ENCODE data around the gene MAP2. TPM values are rescaled to one million over a fixed set of nuclear protein-coding genes. Genes with fewer than 3 reads are reported as not detected.

Gene MAP2
- total RNA-seq, 1 donor from 2014 or later = 16.5 TPM

DNA sequence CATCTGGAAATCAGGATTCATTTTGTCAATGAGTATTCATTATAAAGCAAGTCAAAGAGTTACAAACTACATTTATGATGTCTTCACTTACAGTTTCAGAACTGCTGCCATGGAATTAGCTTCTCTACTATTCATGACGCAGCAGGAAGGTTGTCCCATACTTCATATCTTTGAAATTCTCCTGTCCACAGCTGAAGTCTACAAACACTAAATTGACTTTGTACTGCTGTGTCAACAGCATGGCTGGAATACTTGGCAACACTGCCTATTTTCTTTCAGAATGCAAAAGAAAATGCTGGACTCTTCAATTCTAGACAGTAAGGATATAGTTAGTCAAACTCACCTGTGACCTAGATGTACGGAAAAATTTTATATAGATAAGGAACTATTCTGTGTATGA is 303.2 kb downstream of the MAP2 start:
- no peak for DNase-seq (ENCODE audit: low spot score, unreplicated experiment)
- Mint-ChIP-seq H3K36me3 (ENCODE audit: insufficient read depth) (no peaks in the 10 kb centered on the region), H3K9me3 (ENCODE audit: low read depth) (no peaks in the 10 kb centered on the region), H3K27me3 (no peaks in the 10 kb centered on the region), H3K27ac (no peak overlapping the region), H3K4me3 (ENCODE audit: low read depth) (no peak overlapping the region), H3K4me1 (ENCODE audit: low read depth) (no peaks in the 10 kb centered on the region)
- TF ChIP-seq, protein P1, sequence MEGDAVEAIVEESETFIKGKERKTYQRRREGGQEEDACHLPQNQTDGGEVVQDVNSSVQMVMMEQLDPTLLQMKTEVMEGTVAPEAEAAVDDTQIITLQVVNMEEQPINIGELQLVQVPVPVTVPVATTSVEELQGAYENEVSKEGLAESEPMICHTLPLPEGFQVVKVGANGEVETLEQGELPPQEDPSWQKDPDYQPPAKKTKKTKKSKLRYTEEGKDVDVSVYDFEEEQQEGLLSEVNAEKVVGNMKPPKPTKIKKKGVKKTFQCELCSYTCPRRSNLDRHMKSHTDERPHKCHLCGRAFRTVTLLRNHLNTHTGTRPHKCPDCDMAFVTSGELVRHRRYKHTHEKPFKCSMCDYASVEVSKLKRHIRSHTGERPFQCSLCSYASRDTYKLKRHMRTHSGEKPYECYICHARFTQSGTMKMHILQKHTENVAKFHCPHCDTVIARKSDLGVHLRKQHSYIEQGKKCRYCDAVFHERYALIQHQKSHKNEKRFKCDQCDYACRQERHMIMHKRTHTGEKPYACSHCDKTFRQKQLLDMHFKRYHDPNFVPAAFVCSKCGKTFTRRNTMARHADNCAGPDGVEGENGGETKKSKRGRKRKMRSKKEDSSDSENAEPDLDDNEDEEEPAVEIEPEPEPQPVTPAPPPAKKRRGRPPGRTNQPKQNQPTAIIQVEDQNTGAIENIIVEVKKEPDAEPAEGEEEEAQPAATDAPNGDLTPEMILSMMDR (IDR thresholded peaks at IDR 0.05; ENCODE audit: unreplicated experiment) = no peak

DNA sequence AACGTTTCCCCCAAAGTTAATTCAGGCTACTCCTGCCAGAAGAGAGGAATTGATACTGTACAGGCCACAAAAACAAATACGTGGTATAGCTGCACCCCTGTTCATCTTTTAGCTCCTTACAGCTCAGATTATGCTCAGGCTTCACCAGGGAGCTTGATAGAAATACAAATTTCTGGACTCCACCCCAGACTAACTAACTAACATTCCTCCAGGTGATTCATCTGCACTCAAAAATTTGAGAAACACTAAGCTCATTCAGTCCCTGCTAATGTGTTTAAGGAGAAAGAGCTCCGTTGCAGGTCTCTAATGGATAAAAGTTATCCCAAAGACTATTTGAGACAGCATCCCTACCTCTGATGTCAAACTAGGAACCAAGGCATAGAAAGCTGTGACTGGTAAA is 311.0 kb downstream of the MAP2 start:
- no peak for DNase-seq (ENCODE audit: low spot score, unreplicated experiment)
- Mint-ChIP-seq H3K36me3 (ENCODE audit: insufficient read depth) (no peaks in the 10 kb centered on the region), H3K27me3 (peaks cover 4% of the 10 kb centered on the region), H3K4me3 (ENCODE audit: low read depth) (no peak overlapping the region), H3K4me1 (ENCODE audit: low read depth) (no peaks in the 10 kb centered on the region), H3K27ac (no peak overlapping the region), H3K9me3 (ENCODE audit: low read depth) (no peaks in the 10 kb centered on the region)
- TF ChIP-seq, protein P1 (IDR thresholded peaks at IDR 0.05; ENCODE audit: unreplicated experiment) = no peak

DNA sequence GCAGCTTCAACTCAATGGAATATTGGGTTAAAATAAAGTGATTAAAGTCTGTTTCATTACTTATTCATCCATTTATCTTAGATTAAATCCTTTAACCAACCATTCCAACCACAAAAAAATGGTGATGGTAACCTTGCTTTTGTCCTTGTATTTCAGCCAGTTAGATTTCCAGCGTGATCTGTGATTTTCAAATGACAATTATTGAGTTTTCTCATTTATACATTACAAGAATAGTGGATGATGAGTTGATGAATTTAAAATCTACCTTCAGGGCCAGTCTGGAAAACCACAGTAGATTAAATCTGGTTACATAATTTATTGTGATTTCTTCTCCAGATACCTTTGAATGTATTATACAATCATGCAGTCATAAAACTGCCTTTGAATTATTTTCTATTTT is 318.1 kb downstream of the MAP2 start:
- no peaks in the 10 kb centered on the region for H3K36me3 Mint-ChIP-seq (ENCODE audit: insufficient read depth)
- DNase-seq (ENCODE audit: low spot score, unreplicated experiment) = no peak
- H3K4me1 Mint-ChIP-seq (ENCODE audit: low read depth) = no peaks in the 10 kb centered on the region
- no peak overlapping the region for H3K4me3 Mint-ChIP-seq (ENCODE audit: low read depth)
- TF ChIP-seq, protein P1 (IDR thresholded peaks at IDR 0.05; ENCODE audit: unreplicated experiment) = no peak
- H3K27ac Mint-ChIP-seq = no peak overlapping the region
- peaks cover 3% of the 10 kb centered on the region for H3K9me3 Mint-ChIP-seq (ENCODE audit: low read depth)
- peaks cover 12% of the 10 kb centered on the region for H3K27me3 Mint-ChIP-seq

DNA sequence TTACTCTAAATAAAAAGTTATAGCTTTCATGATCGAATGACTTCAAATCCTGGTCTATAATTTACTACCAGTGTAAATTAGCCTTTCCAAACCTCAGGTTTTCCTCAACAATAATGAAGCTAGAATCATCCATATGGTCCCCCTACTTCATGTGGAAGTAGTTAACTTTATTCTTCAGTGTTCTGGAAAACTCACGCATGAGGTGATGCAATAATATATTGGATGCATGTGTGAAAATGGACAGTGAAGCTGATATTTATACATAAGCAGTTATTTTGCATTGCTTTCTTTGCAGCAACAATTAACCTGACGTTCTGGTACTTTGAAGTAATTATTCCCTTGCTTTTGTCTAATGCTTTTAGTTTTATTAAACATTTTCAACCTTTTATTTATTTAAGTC is 329.2 kb downstream of the MAP2 start:
- Mint-ChIP-seq H3K4me1 (ENCODE audit: low read depth) (no peaks in the 10 kb centered on the region), H3K36me3 (ENCODE audit: insufficient read depth) (no peaks in the 10 kb centered on the region), H3K4me3 (ENCODE audit: low read depth) (no peak overlapping the region), H3K9me3 (ENCODE audit: low read depth) (no peaks in the 10 kb centered on the region), H3K27ac (no peak overlapping the region), H3K27me3 (peaks cover 13% of the 10 kb centered on the region)
- TF ChIP-seq, protein P1 (IDR thresholded peaks at IDR 0.05; ENCODE audit: unreplicated experiment) = no peak
- no peak for DNase-seq (ENCODE audit: low spot score, unreplicated experiment)

DNA sequence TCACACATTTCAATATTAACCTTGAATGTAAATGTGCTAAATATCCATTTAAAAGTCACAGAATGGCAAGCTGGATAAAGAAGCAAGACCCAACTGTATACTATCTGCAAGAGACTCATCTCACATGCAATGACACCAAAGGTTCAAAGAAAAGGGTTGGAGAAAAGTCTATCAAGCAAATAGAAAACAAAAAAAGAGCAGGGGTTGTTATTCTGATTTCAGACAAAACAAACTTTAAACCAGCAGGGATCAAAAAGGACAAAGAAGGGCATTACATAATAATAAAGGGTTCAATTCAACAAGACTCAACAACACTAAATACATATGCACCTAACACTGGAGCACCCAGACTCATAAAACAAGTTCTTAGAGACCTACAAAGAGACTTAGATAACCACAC is 333.3 kb downstream of the MAP2 start:
- Mint-ChIP-seq H3K27me3 (peaks cover 39% of the 10 kb centered on the region), H3K4me1 (ENCODE audit: low read depth) (no peaks in the 10 kb centered on the region)
- DNase-seq (ENCODE audit: low spot score, unreplicated experiment) = no peak

More for the DNA sequence above, 333.3 kb downstream of the MAP2 start:
- H3K36me3 Mint-ChIP-seq (ENCODE audit: insufficient read depth) = no peaks in the 10 kb centered on the region
- TF ChIP-seq, protein P1 (IDR thresholded peaks at IDR 0.05; ENCODE audit: unreplicated experiment) = no peak
- no peak overlapping the region for H3K4me3 Mint-ChIP-seq (ENCODE audit: low read depth)
- H3K9me3 Mint-ChIP-seq (ENCODE audit: low read depth) = no peaks in the 10 kb centered on the region
- no peak overlapping the region for H3K27ac Mint-ChIP-seq
